Heart right ventricle (tissue), 16 donors: Measurements from ENCODE around the gene VAPB. TPM values are rescaled to one million over a fixed set of nuclear protein-coding genes. Genes with fewer than 3 reads are reported as not detected.

Source experiments
- ATAC-seq, 8 donors: fragments of 200-7000 bp; cut with Tn5 transposase; one replicate each; pipeline ENCODE4 v1.9.1; 2020; ENCODE audit warnings: mild to moderate bottlenecking in 8 of 8, moderate library complexity in 8 of 8, moderate number of reproducible peaks in 1 of 8
- DNase-seq, 2 donors: peaks; one replicate each; pipeline ENCODE4 v3.0.0-alpha.2; 2020
- H3K27ac ChIP-seq, 10 donors: fragments of 200-600 bp; sonication (generic) in 2 of 10; one replicate each; pipeline versions ENCODE4 v1.5.0 to v1.8.0; 2020 to 2022; ENCODE audit warnings: mild to moderate bottlenecking in 3 of 10
- H3K27me3 ChIP-seq, 7 donors: fragments of 200-600 bp; one replicate each; pipeline ENCODE4 v1.8.0; 2021 to 2022; ENCODE audit warnings: mild to moderate bottlenecking in 2 of 7
- H3K36me3 ChIP-seq, 9 donors: fragments of 200-600 bp; sonication (generic) in 1 of 9; one replicate each; pipeline versions ENCODE4 v1.5.0 to v1.8.0; 2020 to 2022; ENCODE audit warnings: mild to moderate bottlenecking in 2 of 9
- H3K4me1 ChIP-seq, 9 donors: fragments of 200-600 bp; sonication (generic) in 1 of 9; one replicate each; pipeline versions ENCODE4 v1.5.0 to v1.8.0; 2020 to 2022; ENCODE audit warnings: mild to moderate bottlenecking in 4 of 9
- H3K4me3 ChIP-seq, 10 donors: fragments of 200-600 bp; sonication (generic) in 2 of 10; one replicate each; pipeline versions ENCODE4 v1.5.0 to v1.8.0; 2020 to 2022; ENCODE audit warnings: mild to moderate bottlenecking in 7 of 10, moderate library complexity in 2 of 10
- H3K9me3 ChIP-seq, 11 donors: fragments of 200-600 bp in 10 of 11; sonication (generic) in 2 of 11; one replicate each; pipeline versions ENCODE4 v1.5.0 to v1.8.0; 2013 to 2022; ENCODE audit warnings: mild to moderate bottlenecking in 2 of 11, control low read depth in 1 of 11, moderate library complexity in 1 of 11
- CTCF ChIP-seq, 9 donors: fragments of 200-600 bp; sonication (generic) in 2 of 9; IDR thresholded peaks; one replicate each; pipeline versions ENCODE4 v1.5.0 to v1.8.0; 2021 to 2022; ENCODE audit warnings: antibody characterized with exemption in 9 of 9, mild to moderate bottlenecking in 5 of 9, moderate library complexity in 1 of 9
- WGBS, 2 donors: extraction: QIAGEN DNeasy Blood & Tissue Kit; methylation state at CpG; one replicate each; pipeline ENCODE4 v1.1.7; 2013; ENCODE audit warnings: inconsistent platforms in 1 of 2; 5-methylcytosine and 5-hydroxymethylcytosine counted together
- intact Hi-C, 10 donors: fragments of 100-400 bp; cut with DNase I; formaldehyde crosslinking; loops; one replicate each; pipeline versions ENCODE4 v1.11.1 to v1.14.2; 2022
- polyA plus RNA-seq, 2 donors: library from polyadenylated mRNA; stranded (reverse); fragments of 200-250 nt; gene quantifications; one replicate each; pipeline ENCODE4 v1.2.3, GENCODE V29; 2013
- total RNA-seq, 10 donors: library from RNA; stranded (reverse); fragmentation: NEBNext Ultra II Directional in 3 of 10; extraction: Animal tissue kit (Norgen Biotek cat#: 25700) in 3 of 10; gene quantifications; one replicate each; pipeline versions ENCODE4 v1.2.1 to v1.2.4, GENCODE V29; 2021 to 2023
- donor health status: Arrhythmogenic right ventricular cardiomyopathy.
- donor health status: ischemic (EF 13 %, LVEDD 7.1; RV severe dilation, severe dysfunction).
- donor health status: healthy with polysubstance abuse.
- donor health status: DM: no; HTN: yes; CAD: no.
- donor health status: DM: no; HTN: no; CAD: no.
- donor health status: ischemic (EF 25% LVEDD 6.9; RV normal size, moderate dysfunction).
- donor health status: ischemic (EF 25% LVEDD 5.7; RV mildly dilated, moderate dysfunction).
- donor health status: healthy.
- donor health status: DM: yes; HTN: yes; CAD: no.
- donor health status: Ischemic cardiomyopathy.
- donor health status: ischemic (EF 35%, LVEDD 5.7; RV mildly dilated, moderate dysfunction).
- donor health status: nonischemic (EF 11% LVEDD 7.7; RV severe dilation, severe dysfunction).
- donor health status: DM: yes; HTN: yes; CAD: no.
- donor health status: PGD.
- donor health status: ischemic (EF 29% LVEDD 5.4; RV normal size, mild dysfunction).
- donor health status: nonischemic (EF 23%, LVEDD 6.1; RV moderate dilation, normal function).

VAPB gene
- total and polyA plus RNA-seq, 12 donors: 20.8 to 89.9 (median 69.8) TPM

GRCh38 chr20:58342104-58342945 lies 46.7 kb upstream of the VAPB start:
- H3K27ac ChIP-seq: peak overlapping the region in 1 of 10 donors; percentile 36
- H3K4me3 ChIP-seq: no peak overlapping the region
- 96 to 100% methylated on average over 3 of the region's 3 CpGs for WGBS, 2 donors
- ATAC-seq (no peak), DNase-seq (no peak)
- H3K9me3 ChIP-seq: no peaks in the 10 kb centered on the region
- no peak for TF ChIP-seq CTCF (IDR thresholded peaks at IDR 0.05)
- peaks cover 0 to 46% (median 7%) of the 10 kb centered on the region in 9 donors for H3K36me3 ChIP-seq
- peaks cover 0 to 28% (median 0%) of the 10 kb centered on the region in 9 donors for H3K4me1 ChIP-seq
- intact Hi-C loops: no loop called here
- no peaks in the 10 kb centered on the region for H3K27me3 ChIP-seq

- Histone ChIP-seq H3K4me1 (peaks cover 0 to 28% (median 0%) of the 10 kb centered on the region in 9 donors), H3K36me3 (peaks cover 0 to 51% (median 7%) of the 10 kb centered on the region in 9 donors), H3K27ac (no peak overlapping the region), H3K27me3 (no peaks in the 10 kb centered on the region), H3K9me3 (no peaks in the 10 kb centered on the region), H3K4me3 (no peak overlapping the region)
- no peak for ATAC-seq
- no peak for TF ChIP-seq CTCF (IDR thresholded peaks at IDR 0.05)
- intact Hi-C loops: no loop called here
- DNase-seq: no peak
- WGBS, 2 donors: 88 to 89% methylated on average over 4 of the region's 4 CpGs
Measured at GRCh38 chr20:58344741-58345140, 44.3 kb upstream of the VAPB start.

- ATAC-seq: no peak
- intact Hi-C loops: no loop called here
- Histone ChIP-seq H3K27me3 (no peaks in the 10 kb centered on the region), H3K4me3 (no peak overlapping the region), H3K36me3 (peaks cover 0 to 71% (median 21%) of the 10 kb centered on the region in 9 donors), H3K9me3 (no peaks in the 10 kb centered on the region), H3K27ac (no peak overlapping the region), H3K4me1 (peaks cover 0 to 9% (median 0%) of the 10 kb centered on the region in 9 donors)
- WGBS, 2 donors: 93 to 98% methylated on average over 3 of the region's 3 CpGs
- DNase-seq: no peak
- no peak for TF ChIP-seq CTCF (IDR thresholded peaks at IDR 0.05)
Measured at GRCh38 chr20:58349570-58349969, 39.5 kb upstream of the VAPB start.

- 66 to 75% methylated on average over 2 of the region's 2 CpGs for WGBS, 2 donors
- no peak for ATAC-seq
Measured at GRCh38 chr20:58352468-58352867, 36.6 kb upstream of the VAPB start.

More at GRCh38 chr20:58352468-58352867, 36.6 kb upstream of the VAPB start:
- no peak for TF ChIP-seq CTCF (IDR thresholded peaks at IDR 0.05)
- Histone ChIP-seq H3K36me3 (peaks cover 0 to 74% (median 24%) of the 10 kb centered on the region in 9 donors), H3K4me3 (no peak overlapping the region), H3K27ac (no peak overlapping the region), H3K27me3 (no peaks in the 10 kb centered on the region), H3K9me3 (no peaks in the 10 kb centered on the region), H3K4me1 (peaks cover 0 to 9% (median 0%) of the 10 kb centered on the region in 9 donors)
- intact Hi-C loops: no loop called here
- DNase-seq: no peak
